DLD1 (cell line): ENCODE results near the gene PAX8.
"Not testable (repeated sequence)": the region's sequence is repeated elsewhere in the genome, so short reads cannot be mapped to it uniquely, and the experiment has no call there.

ENCODE experiments used
- in situ Hi-C: cut with HindIII; loops from 2 replicates; pipeline ENCODE4 v1.10.0; 2017; ENCODE audit warnings: low sequenced_read_pairs

The PAX8 gene

GRCh38 chr2:113291191-113291590 is 12.5 kb upstream of the PAX8 start:
- in situ Hi-C loops = no loop called here

GRCh38 chr2:113288674-113289149 is 10.0 kb upstream of the PAX8 start:
- in situ Hi-C loops = not testable (repeated sequence)

- in situ Hi-C loops = not testable (repeated sequence)
Observed at GRCh38 chr2:113288117-113288673, 9.5 kb upstream of the PAX8 start.

GRCh38 chr2:113285816-113286215 is 7.1 kb upstream of the PAX8 start:
- in situ Hi-C loops = no loop called here

- in situ Hi-C loops = not testable (repeated sequence)
Observed at GRCh38 chr2:113284999-113285398, 6.3 kb upstream of the PAX8 start.

- in situ Hi-C loops = no loop called here
Observed at GRCh38 chr2:113284476-113284875, 5.8 kb upstream of the PAX8 start.

- in situ Hi-C loops = no loop called here
Observed at GRCh38 chr2:113283704-113284284, 5.1 kb upstream of the PAX8 start.

- in situ Hi-C loops = no loop called here
Observed at GRCh38 chr2:113282747-113283533, 4.2 kb upstream of the PAX8 start.

GRCh38 chr2:113281910-113282746 is 3.4 kb upstream of the PAX8 start:
- in situ Hi-C loops = no loop called here

GRCh38 chr2:113278073-113278741 is 514 bp downstream of the PAX8 start:
- in situ Hi-C loops = no loop called here

- in situ Hi-C loops = no loop called here
Observed at GRCh38 chr2:113277474-113278072, 1.1 kb downstream of the PAX8 start.

- in situ Hi-C loops = no loop called here
Observed at GRCh38 chr2:113276761-113277425, 1.8 kb downstream of the PAX8 start.

- in situ Hi-C loops = no loop called here
Observed at GRCh38 chr2:113276216-113276760, 2.4 kb downstream of the PAX8 start.

GRCh38 chr2:113275556-113276215 is 3.0 kb downstream of the PAX8 start:
- in situ Hi-C loops = no loop called here

- in situ Hi-C loops = no loop called here
Observed at GRCh38 chr2:113274432-113274831, 4.3 kb downstream of the PAX8 start.

GRCh38 chr2:113273981-113274380 is 4.7 kb downstream of the PAX8 start:
- in situ Hi-C loops = no loop called here

GRCh38 chr2:113273027-113273551 is 5.6 kb downstream of the PAX8 start:
- in situ Hi-C loops = no loop called here

GRCh38 chr2:113272477-113272876 is 6.2 kb downstream of the PAX8 start:
- in situ Hi-C loops = no loop called here
